GM18873 (cell line): ENCODE measurements around the gene DSTN.

ENCODE experiments used
- ATAC-seq: cut with Tn5 transposase; IDR thresholded peaks from one replicate; pipeline ENCODE4 v1.9.1; 2021; ENCODE audit warnings: mild to moderate bottlenecking, moderate library complexity, moderate number of reproducible peaks; ENCODE audit not compliant: unreplicated experiment, low FRiP score

The DSTN gene

DNA sequence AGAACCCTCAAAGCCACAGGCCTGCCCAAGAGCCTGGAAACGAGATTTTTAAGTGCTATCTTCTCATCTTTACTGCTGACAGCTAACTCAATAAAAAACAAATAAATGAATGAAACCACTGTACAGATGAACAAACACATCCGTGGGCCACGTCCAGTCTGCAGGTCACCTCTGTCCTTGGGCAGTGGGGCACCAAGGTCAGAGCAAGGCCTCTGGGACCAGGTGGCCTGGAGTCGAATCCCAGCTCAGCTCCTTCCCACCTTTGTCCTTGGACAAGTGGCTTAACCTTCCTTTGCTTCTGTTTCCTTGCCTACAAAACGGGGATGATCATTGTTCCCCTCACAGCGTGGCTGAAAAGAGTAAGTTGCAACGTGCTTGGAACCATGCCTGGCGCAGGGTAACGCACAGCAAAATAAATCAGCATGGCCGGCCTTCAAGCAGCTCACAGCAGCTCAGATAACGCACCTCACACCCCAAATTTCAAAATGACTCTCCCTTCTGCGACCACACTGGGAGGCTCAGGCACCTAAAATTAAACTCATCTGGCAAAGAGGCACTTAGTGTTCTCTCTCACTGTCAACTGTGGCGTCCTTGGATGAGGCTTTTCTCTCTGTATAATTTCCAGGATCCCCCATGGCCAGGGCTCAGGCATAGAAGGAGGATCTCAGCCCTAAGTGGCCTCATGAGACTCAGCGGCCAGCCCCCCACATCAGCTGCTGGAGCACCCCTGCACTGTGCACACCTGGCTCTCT, 76.5 kb downstream of the DSTN start:
- no peak for ATAC-seq

DNA sequence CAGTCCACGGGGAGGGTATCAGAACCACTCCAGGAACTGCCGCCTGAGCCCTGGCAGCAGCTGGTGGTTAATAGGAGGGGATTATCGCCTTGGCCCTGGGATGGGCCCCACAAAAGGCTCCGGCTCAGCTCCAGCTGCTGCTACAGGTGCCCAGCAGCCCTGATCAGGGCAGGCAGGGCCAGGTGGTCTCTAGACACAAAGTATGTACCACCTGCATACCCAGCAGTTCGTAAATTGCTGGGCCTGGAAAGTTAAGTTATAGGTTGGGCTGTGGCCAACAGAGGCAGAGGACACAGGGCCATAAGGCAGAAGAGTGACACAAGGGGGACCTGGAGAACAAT, 77.1 kb downstream of the DSTN start:
- no peak for ATAC-seq

DNA sequence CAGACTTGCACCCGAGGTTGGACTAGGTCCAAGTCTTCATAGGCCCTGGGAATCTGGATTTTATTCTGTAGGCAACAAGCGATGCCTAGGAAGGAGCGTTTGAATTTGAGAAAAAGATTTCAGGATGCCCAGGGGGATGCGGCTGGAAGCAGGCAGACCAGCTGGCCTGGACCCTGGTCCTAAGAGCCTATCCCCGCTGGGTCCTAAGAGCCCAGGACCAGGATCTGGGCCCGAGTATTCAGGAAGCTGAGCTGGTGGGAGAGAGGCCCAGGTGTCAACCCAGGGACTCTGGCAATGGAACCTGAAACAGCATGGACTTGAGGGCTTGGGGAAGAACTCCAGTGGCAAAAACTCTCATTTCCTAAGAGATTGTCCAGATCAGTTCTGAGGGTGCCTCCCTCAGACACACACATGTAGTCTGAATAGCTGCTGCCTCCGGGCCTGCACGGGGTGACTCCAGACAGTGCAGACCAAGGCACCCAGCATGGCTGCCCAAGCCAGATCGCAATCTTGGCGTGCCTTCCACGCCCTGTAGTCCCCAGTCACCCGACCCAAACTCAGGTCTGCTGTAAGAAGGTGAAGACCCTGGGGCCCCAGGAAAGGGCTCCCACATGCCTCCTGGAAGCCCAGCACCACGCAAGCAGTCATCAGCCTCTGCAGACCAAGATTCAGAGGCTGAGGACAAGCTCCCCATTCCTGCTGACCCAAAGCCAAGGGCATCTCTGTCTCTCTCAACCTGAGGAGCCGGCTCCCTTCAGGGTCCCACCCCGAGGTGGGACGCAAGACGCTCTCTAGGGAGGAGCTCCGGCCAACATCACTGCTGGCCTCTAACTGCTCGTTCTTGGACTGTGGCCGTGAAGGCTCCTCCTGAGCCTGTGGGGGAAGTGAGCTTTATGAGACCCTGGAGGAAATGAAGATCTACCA, 77.8 kb downstream of the DSTN start:
- ATAC-seq = no peak

DNA sequence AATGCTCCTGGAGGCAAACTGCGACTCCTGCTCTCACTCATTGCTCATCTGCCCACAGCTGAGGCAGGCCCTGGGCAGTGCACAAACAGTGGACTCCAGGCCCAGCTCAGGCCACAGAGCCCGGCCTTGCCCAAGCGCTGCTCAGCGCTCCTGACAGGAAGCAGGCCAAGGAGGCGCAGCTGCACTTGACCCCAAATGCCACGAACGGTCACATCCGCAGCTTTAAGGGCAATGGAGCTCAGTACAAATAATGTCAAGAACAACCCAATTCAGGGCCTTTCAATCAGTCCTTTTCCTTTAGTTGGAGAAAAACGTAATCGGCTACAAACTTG, 78.4 kb downstream of the DSTN start:
- no peak for ATAC-seq

DNA sequence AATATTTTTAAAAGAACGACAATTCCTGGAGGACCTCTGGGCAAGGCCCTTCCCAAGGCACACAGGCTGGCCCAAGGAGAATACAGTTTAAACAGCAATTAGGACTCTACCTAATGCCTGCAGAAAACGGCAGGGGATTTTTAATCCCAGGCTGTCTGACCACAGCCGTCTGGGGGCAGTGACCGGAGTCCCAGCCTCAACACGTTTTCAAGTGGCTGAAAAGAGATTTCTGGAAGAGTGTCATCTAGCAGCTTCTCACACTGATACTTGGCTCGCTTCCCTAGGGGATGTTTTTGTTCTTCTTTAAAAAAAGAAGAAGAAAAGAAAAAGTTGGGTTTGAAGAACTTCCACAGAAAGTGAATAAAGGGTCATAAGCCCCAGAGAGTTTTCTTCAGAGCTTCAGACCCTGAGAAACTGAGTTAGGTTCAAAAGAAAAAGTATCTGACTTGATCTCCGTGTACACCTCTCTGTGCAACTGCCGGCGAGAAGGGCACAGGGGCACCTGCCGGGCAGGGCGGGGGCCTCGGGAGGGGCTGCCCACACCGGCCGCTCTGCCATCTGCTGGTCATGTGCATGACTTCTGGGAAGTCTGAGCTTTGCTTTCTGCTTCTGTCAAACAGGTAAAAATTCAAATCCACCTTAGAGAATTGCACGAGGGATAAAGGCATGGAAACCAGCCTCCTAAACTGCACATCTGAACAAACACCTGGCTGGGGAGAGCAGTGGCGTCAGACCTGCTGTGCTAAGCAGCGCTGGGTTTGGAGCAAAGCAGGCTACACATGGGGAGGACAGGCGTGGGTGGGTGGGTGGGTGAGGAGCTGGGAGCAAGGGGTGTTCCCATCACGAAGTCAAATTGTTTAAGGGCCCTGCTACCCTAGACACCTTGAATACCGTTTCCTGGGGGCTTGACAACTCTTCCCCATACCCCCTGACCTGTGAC, 79.2 kb downstream of the DSTN start:
- no peak for ATAC-seq

DNA sequence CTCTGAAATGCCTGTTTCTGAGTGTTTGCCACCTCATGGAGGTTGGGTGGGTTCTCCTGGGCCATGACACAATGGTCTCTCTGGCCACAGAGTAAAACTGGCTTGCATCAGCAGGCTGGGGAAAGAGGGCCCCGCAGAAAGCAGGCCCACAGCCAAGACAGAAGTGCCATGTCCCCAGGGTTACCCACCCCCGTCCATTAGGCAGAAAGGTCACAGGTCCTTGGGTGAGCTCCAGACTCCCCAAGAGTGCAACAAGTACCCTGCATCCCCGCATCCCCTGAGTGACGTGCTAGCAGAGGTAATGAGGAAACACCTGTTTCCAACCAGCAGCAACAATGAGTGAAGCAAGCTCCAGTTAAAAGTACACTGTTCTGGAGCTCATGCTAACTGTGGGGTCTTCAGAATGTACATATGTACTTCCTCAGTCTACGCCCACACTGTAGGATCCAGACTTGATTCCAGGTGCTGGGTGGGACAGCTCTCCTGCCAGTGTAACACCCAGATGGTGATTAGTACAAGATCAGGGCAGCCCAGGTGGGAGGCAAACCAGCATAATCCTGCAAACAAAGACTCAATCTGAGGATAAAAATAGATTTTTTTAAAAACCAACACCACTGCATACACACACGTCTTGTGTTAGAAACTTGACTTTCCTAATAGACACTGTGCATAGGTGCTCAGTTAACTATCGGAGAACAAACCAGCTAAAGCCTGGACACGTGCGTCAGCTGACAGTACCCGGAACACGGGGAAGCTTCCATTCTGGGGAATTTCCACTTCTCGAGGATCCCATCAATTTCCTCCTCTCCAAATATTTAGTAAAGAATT, 80.6 kb downstream of the DSTN start:
- no peak for ATAC-seq

DNA sequence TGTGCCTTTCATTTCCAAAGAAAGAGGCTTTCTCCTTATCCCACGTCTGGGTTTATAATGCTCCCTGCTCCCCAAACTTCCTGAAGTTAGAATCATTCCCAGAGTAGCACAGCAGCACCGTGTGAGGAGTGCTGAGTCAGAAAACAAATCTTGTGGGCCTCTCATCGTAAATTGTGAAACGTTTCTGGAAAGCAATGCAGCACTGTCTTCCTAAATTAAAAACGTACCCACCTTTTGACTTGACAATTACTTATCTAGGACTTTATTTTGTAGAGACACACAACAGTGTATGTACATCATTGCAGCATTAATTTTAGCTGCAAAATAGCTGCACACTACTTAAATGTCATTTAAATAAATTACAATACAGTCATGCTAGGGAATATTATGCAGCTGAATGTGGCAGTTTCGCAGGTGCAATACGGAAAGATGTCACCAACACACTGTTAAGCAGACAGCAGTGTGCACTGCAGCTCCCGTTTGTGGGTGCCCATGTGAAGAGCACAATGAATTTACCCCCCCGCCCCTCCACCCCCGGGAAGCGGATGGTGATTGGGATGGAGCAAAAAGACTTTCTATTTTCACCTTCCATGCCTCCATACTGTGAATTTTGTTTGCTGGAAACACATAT, 81.4 kb downstream of the DSTN start:
- ATAC-seq = no peak

DNA sequence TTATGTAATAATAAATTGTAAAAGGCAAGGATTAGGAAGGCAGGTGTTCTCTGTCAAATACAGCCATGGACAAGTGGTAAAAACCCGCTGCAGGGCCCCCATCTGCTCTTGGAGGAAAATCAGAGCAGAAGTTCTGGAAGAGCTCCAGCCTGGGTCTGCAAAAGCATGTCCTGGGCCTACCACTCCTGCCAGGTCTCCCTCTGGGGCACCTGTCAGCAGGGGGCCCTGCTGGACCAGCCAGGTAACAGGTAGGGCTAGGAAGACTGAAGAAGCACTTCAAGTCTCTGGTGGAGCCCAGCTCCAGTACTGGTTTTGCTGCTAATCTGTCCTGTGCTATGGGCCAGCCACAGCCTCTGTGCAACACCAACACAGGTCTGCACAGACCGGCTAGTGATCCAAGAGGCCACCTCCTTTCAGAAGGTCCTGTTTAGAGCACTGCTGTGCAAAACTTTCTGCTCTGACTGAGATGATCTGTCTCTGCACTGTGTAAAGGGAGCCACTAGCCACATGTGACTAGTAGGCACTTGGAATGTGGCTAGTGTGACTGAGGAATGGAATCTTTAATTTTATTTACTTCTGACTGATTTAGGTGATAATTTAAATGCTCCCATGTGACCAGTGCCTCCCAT, 82.0 kb downstream of the DSTN start:
- no peak for ATAC-seq

DNA sequence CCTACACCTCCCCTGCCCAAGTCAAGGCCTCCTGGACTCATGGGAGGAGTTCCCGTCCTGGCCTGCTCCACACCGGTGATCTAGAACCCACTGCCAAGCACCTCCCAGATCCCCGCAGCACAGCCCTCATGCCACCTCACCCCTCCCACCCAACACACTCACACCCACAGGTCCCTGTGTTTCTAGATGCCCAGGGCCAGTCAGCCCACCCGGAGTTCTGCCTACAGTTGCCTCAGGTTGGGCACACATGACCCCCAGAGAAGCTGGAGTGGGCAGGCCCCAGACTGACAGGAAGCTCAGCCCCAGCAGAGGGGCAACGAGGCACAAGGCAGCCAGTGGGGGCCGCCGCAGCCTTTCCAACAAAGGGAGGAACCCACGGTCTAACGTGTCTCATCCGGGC, 82.5 kb downstream of the DSTN start:
- ATAC-seq = no peak

DNA sequence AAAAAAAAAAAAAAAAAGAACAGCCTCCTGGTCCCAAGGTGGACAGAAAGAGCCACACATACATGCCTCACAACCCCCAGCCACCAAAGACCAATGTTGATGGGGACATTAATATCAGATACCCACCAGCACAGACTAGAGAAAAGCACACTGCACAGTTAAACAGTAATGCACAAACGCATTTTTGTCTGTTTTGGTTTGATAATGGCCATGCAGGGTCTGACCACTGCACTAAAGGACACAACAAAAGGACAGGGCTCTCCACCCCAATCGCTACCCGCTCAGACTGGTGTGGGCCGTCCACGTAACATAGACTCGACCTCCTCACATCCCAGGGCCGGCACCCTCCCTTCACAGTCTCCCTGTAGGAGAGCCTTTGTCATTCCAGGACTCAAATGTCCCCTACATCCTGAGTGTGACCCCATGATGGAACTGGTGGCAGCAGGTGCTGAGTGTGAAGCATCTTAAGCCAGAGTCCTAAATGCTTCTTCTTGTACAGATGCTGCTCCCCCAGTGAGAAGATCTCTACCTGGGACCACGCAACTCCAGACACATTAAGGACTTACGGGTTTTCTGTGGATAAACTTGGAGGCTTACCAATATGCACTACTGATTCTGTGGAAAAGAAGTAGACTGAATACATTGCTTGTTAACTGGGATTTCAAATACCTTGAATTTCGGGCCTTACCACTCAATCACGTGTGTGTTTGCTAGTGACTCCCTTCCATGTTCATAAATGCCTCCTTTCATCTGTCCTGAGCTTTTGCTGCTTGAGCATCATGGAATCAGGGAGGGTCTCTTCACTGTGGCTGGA, 84.2 kb downstream of the DSTN start:
- ATAC-seq = no peak

DNA sequence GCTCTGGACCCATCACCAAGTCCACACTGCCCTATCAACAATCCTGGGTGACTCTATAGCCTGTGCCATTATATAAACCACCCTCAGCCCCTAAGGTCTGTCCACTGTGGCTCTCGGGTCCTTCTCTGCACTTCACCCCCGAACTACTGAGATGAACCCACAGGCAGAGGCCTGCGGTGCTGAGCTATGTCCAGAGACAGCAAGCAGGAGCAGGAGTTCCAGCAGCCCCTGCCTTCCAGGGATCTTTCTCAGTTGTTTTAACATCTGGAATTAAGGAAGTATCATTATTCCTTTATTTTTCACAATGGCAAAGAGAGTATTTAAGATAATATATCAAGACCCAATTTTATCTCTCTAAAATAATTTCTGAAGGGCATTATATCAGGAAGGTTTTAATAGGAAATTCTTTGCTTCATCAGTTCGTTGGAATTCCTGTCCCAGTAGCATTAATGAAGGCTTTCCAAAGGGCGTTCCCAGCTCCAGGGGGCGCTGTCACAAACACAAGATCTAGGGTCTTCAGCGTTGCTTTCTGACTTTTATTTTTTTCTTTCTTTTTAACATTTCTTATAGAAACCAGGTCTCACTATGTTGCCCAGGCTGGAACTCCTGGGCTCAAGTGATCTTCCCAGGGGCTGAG, 84.9 kb downstream of the DSTN start:
- ATAC-seq = no peak

DNA sequence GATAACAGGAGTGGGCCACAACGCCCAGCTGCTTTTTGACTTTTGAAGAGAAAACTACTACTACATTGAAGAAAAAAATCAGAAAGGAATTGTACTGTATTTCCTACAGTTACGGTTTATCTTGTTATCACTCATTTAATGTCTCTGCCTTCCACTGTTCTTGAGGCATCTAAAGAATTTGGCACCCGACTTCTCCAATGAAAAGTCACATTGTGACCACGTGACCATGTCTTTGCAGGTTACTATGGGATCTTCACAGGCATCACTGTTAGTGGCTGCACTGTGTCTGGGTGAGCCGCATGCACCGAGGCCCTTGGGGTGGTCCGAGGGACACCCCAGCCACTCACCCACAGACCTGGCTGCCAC, 85.4 kb downstream of the DSTN start:
- no peak for ATAC-seq

DNA sequence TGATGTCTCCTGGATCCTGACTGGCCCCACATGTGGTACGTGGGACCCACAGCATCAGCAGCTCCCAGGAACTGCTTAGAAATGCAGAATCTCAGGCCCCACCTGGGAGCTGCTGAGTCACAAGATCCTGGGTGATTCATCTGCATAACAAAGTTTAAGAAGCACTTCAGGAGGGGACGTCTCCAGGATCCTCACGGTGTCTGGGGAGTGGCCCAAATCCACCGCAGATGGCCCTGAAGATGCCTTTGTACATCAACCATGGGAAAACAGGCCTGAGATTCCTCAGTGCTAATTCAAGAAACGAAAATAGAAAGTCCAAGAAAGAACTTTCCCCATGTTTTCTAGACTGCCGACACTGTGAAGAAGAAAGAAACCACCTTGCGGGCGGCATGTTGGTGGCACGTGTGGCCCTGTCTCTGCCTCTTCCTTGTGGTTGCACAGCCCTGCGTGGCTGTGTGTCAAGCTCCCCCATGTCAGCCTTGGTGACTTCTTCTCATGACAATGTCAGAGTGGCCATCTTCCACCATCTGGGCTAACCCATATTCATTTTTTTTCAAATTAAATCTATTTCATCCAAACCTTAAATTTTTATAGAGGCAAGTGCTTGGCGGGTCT, 86.1 kb downstream of the DSTN start:
- no peak for ATAC-seq

DNA sequence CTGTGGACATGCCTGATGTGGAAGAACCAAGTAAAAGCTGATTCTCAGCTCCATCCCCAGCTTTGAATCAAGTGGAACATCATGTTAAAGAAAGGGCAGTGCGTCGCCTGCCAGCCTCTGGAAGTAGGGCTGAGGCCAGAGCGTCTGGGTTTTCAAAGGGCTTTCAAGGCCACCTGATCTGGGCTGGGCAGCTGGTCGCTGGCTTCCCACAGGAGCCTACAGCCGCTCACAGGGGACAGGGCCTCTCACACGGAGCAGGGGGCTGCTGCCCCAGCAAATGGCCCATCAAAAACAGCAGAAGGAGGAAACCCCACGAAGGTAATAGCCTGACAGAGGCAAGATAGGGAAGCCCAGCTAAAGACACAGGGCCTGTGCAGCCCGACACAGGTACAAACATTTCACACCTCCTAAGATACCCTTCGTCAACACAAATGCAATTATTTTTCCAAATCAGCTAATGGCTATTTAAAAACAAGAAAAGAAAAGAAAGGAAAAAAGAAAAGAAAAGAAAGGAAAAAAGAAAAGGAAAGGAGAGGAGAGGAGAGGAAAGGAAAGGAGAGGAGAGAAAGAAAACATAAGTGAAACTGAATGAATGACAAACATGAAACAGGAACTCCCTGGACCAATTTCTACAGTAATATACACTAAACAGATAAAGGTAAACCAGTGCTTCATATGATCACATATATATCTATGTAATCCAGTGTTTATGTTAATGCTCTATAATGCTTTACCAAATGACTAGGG, 87.4 kb downstream of the DSTN start:
- ATAC-seq = no peak

DNA sequence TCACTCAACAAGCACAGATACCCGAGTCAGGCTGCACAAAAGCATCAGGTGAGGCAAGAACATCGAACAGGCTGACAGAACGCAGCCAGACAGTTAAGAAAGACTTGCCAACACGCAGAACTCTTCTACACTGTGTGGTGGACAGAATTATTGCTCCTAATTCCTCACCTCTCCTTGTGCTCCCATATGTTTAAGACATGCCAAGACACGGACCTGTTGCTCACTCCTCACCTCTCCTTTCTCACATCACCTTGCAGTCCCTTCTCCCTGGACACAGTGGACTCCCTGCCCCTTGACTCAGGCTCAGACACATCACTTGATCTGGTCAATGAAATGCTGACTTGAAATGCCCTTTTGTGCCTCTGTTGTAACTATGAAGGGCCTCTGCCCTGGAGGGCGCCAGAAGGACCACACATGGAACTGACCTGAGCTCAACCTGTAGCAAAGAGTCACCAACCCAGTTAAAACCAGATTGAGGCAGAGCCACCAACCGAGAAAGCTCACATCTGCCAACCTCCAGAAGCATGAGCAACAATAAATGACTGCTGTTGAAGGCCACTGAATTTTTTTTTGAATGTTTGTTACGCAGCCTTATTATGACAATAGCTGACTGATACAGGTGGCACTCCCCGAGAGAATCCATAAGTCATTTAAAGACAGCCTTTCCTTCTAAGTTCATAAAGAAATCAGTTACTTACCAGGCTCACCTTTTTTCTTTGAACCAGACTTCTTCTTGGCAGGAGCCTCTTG, 88.2 kb downstream of the DSTN start:
- ATAC-seq = no peak

DNA sequence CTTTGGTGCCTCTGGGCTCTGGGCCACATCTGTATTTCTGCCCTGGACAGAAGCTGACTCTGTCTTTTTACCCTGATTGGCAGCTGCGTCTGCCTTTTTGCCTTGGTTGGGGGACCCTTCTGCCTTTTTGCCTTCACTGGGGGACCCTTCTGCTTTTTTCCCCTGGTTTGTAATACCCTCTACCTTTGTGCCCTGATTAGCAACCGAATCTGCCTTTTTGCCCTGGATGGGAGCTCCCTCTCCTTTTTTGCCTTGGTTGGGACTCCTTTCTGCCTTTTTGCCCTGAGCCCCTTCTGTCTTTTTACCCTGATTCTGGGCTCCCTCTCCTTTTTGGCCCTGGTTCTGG, 88.7 kb downstream of the DSTN start:
- ATAC-seq = no peak
